Left lung (tissue), 10 donors: ENCODE results near the gene SNTB2. TPM values are rescaled to one million over a fixed set of nuclear protein-coding genes. Genes with fewer than 3 reads are reported as not detected.

Source experiments
- ATAC-seq: fragments of 200-7000 bp; cut with Tn5 transposase; one replicate; pipeline ENCODE4 v1.9.1; 2020; ENCODE audit warnings: moderate library complexity
- DNase-seq, 4 donors: peaks; one replicate each; pipeline ENCODE4 v3.0.0-alpha.2; 2013 to 2020
- H3K27ac ChIP-seq, 2 donors: fragments of 200-600 bp; sonication (generic) in 1 of 2; one replicate each; pipeline versions ENCODE4 v1.5.0 to v1.8.0; 2020 to 2021
- H3K27me3 ChIP-seq, 2 donors: fragments of 200-600 bp; sonication (generic) in 1 of 2; one replicate each; pipeline versions ENCODE4 v1.5.0 to v1.8.0; 2020 to 2021
- H3K36me3 ChIP-seq, 2 donors: fragments of 200-600 bp; sonication (generic) in 1 of 2; one replicate each; pipeline versions ENCODE4 v1.5.0 to v1.8.0; 2020 to 2021
- H3K4me1 ChIP-seq, 2 donors: fragments of 200-600 bp; one replicate each; pipeline ENCODE4 v1.8.0; 2021
- H3K4me3 ChIP-seq, 2 donors: fragments of 200-600 bp; sonication (generic) in 1 of 2; one replicate each; pipeline versions ENCODE4 v1.5.0 to v1.8.0; 2020 to 2021; ENCODE audit warnings: mild to moderate bottlenecking in 1 of 2
- H3K9me3 ChIP-seq, 2 donors: fragments of 200-600 bp; sonication (generic) in 1 of 2; one replicate each; pipeline versions ENCODE4 v1.5.0 to v1.8.0; 2020 to 2021
- intact Hi-C, 2 donors: fragments of 100-400 bp; cut with DNase I; formaldehyde crosslinking; loops; one replicate each; pipeline versions ENCODE4 v1.11.2 to v1.14.2; 2022
- polyA plus RNA-seq, 6 donors: library from polyadenylated mRNA; unstranded; fragments of 120-200 nt; gene quantifications; one replicate each; pipeline ENCODE4 v1.2.1, GENCODE V29; 2013; ENCODE audit not compliant: insufficient read length in 6 of 6
- total RNA-seq, 2 donors: library from RNA; stranded (reverse); fragmentation: NEBNext Ultra II Directional; extraction: Animal tissue kit (Norgen Biotek cat#: 25700); gene quantifications; one replicate each; pipeline ENCODE4 v1.2.1, GENCODE V29; 2021
- TF ChIP-seq, protein P1 (sequence below), 2 donors: fragments of 200-600 bp; sonication (generic) in 1 of 2; IDR thresholded peaks; one replicate each; pipeline versions ENCODE4 v1.5.0 to v1.8.0; 2021; ENCODE audit warnings: antibody characterized with exemption in 2 of 2
- donor health status: DM: no; HTN: yes; CAD: no.
- donor health status: DM: no; HTN: no; CAD: no.

Gene SNTB2
- total and polyA plus RNA-seq, 8 donors, result 22.8 to 47.3 (median 25.1) TPM

- DNase-seq, result no peak
- H3K9me3 ChIP-seq, result no peaks in the 10 kb centered on the region
- intact Hi-C loops, result no loop called here
- peaks cover 0 to 57% of the 10 kb centered on the region in 2 donors for H3K36me3 ChIP-seq
- peak overlapping the region; percentile 80 to 95 for H3K4me3 ChIP-seq
- H3K27me3 ChIP-seq, result no peaks in the 10 kb centered on the region
- peak overlapping the region; percentile 83 to 97 for H3K27ac ChIP-seq
- TF ChIP-seq, protein P1, sequence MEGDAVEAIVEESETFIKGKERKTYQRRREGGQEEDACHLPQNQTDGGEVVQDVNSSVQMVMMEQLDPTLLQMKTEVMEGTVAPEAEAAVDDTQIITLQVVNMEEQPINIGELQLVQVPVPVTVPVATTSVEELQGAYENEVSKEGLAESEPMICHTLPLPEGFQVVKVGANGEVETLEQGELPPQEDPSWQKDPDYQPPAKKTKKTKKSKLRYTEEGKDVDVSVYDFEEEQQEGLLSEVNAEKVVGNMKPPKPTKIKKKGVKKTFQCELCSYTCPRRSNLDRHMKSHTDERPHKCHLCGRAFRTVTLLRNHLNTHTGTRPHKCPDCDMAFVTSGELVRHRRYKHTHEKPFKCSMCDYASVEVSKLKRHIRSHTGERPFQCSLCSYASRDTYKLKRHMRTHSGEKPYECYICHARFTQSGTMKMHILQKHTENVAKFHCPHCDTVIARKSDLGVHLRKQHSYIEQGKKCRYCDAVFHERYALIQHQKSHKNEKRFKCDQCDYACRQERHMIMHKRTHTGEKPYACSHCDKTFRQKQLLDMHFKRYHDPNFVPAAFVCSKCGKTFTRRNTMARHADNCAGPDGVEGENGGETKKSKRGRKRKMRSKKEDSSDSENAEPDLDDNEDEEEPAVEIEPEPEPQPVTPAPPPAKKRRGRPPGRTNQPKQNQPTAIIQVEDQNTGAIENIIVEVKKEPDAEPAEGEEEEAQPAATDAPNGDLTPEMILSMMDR (IDR thresholded peaks at IDR 0.05), result no peak
- no peak for ATAC-seq
- H3K4me1 ChIP-seq, result peaks cover 23 to 39% of the 10 kb centered on the region in 2 donors
Measured at GRCh38 chr16:69340095-69340644, 153.2 kb downstream of the SNTB2 start.

GRCh38 chr16:69344171-69344570 is 157.2 kb downstream of the SNTB2 start:
- peaks cover 11 to 29% of the 10 kb centered on the region in 2 donors for H3K4me1 ChIP-seq
- no peaks in the 10 kb centered on the region for H3K9me3 ChIP-seq
- no peaks in the 10 kb centered on the region for H3K27me3 ChIP-seq
- DNase-seq (no peak), ATAC-seq (no peak)
- H3K36me3 ChIP-seq, result peaks cover 0 to 50% of the 10 kb centered on the region in 2 donors
- TF ChIP-seq, protein P1 (IDR thresholded peaks at IDR 0.05), result no peak
- no peak overlapping the region for H3K27ac ChIP-seq
- no peak overlapping the region for H3K4me3 ChIP-seq
- intact Hi-C loops, result no loop called here

- ATAC-seq, result no peak
- Histone ChIP-seq H3K4me1 (peaks cover 2 to 21% of the 10 kb centered on the region in 2 donors), H3K36me3 (peaks cover 0 to 59% of the 10 kb centered on the region in 2 donors), H3K27ac (no peak overlapping the region), H3K4me3 (no peak overlapping the region), H3K27me3 (no peaks in the 10 kb centered on the region), H3K9me3 (no peaks in the 10 kb centered on the region)
- intact Hi-C loops, result no loop called here
- TF ChIP-seq, protein P1 (IDR thresholded peaks at IDR 0.05), result no peak
- DNase-seq, result no peak
Measured at GRCh38 chr16:69345923-69346322, 159.0 kb downstream of the SNTB2 start.

DNA sequence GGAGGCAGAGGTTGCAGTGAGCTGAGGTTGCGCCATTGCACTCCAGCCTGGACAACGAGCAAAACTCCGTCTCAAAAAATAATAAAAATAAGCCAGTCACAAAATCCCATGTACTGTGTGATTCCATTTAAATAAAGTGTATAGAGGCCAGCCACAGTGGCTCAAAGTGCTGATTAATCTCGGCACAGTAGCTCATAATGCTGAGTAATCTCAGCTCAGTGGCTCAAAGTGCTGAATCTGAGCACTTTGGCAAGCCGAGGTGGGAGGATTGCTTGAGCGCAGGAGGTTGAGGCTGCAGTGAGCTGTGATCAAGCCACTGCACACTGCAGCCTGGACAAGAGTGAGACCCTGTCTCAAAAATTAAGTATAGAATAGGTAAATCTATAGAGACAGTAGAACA is 159.7 kb downstream of the SNTB2 start:
- TF ChIP-seq, protein P1 (IDR thresholded peaks at IDR 0.05), result no peak
- intact Hi-C loops, result no loop called here
- ATAC-seq, result no peak

DNA sequence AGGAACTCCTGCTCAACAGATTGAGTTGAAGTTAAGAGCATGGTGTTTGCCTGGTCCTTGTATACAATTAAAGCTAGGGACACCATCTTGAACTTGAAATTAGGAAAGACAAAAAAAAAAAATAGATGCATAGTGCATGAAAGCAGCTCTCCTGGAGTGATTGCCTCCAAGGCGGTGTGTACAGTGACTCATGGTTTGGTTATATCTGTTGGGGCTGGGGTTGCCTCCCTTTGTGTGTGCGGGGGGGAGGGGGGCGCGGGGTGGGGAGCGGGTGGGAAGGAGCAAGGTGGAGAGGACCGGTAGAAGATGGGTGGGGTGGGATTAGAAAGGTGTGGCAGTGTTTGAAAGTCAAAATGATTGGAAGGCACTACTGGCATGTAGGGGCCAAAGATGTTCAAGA is 161.3 kb downstream of the SNTB2 start:
- TF ChIP-seq, protein P1 (IDR thresholded peaks at IDR 0.05), result no peak
- Histone ChIP-seq H3K27me3 (no peaks in the 10 kb centered on the region), H3K27ac (no peak overlapping the region), H3K4me1 (peaks cover 0 to 9% of the 10 kb centered on the region in 2 donors), H3K4me3 (no peak overlapping the region), H3K9me3 (no peaks in the 10 kb centered on the region), H3K36me3 (peaks cover 0 to 52% of the 10 kb centered on the region in 2 donors)
- DNase-seq (no peak), ATAC-seq (no peak)
- intact Hi-C loops, result no loop called here

More for the DNA sequence above, 159.7 kb downstream of the SNTB2 start:
- Histone ChIP-seq H3K36me3 (peaks cover 0 to 56% of the 10 kb centered on the region in 2 donors), H3K4me1 (peaks cover 0 to 15% of the 10 kb centered on the region in 2 donors), H3K27ac (no peak overlapping the region), H3K4me3 (no peak overlapping the region), H3K9me3 (no peaks in the 10 kb centered on the region), H3K27me3 (no peaks in the 10 kb centered on the region)
- no peak for DNase-seq
